CD14-positive monocyte (primary cell): ENCODE results near the gene ERFE. TPM values are rescaled to one million over a fixed set of nuclear protein-coding genes. Genes with fewer than 3 reads are reported as not detected.
A peak's percentile ranks its signal among the peaks of the same experiment; 100 is the strongest.

Experiments used
- DNase-seq, 3 donors: peaks; one replicate each; pipeline ENCODE4 v3.0.0-alpha.2; 2011 to 2022
- H2AFZ ChIP-seq: 2 replicates; pipeline ENCODE4 v1.6.0; 2012; ENCODE audit warnings: mild to moderate bottlenecking, low read depth, low read length, inconsistent platforms; ENCODE audit not compliant: insufficient read depth, poor library complexity, severe bottlenecking
- H3K27ac ChIP-seq, 2 donors: 1 replicate in 1 of 2; 2 replicates in 1 of 2; pipeline ENCODE4 v1.5.1; 2012 to 2013; ENCODE audit warnings: low read length in 2 of 2, control low read depth in 1 of 2, inconsistent platforms in 1 of 2, low read depth in 1 of 2, mild to moderate bottlenecking in 1 of 2
- H3K27me3 ChIP-seq, 2 donors: one replicate each; pipeline versions ENCODE4 v1.6.0 to v1.6.1; 2011 to 2013; ENCODE audit warnings: low read length in 2 of 2; ENCODE audit not compliant: control insufficient read depth in 2 of 2, insufficient read depth in 2 of 2
- H3K36me3 ChIP-seq, 2 donors: replicated peaks in 1 of 2; 1 replicate in 1 of 2; 2 replicates in 1 of 2; pipeline versions ENCODE4 v1.5.1 to v1.6.1; 2012 to 2013; ENCODE audit warnings: low read length in 2 of 2, control low read depth in 1 of 2, inconsistent platforms in 1 of 2, mild to moderate bottlenecking in 1 of 2; ENCODE audit not compliant: insufficient read depth in 2 of 2, control insufficient read depth in 1 of 2
- H3K4me1 ChIP-seq, 2 donors: 1 replicate in 1 of 2; 2 replicates in 1 of 2; pipeline versions ENCODE4 v1.5.1 to v1.6.1; 2012 to 2013; ENCODE audit warnings: low read length in 2 of 2, control low read depth in 1 of 2, inconsistent platforms in 1 of 2, mild to moderate bottlenecking in 1 of 2, moderate library complexity in 1 of 2; ENCODE audit not compliant: insufficient read depth in 2 of 2, control insufficient read depth in 1 of 2
- H3K4me2 ChIP-seq: replicated peaks from 2 replicates; pipeline ENCODE3; 2012; ENCODE audit warnings: low read length, moderate library complexity, mild to moderate bottlenecking; ENCODE audit not compliant: poor library complexity, severe bottlenecking; ENCODE audit errors: extremely low read depth
- H3K4me3 ChIP-seq, 3 experiments: fragments of 200-600 bp in 1 of 3; sonication (generic) in 1 of 3; replicated peaks in 1 of 3; 1 replicate in 2 of 3; 2 replicates in 1 of 3; pipeline ENCODE4 v1.5.1; 2011 to 2013; ENCODE audit warnings: low read length in 3 of 3, mild to moderate bottlenecking in 3 of 3, control low read depth in 2 of 3, low read depth in 2 of 3, inconsistent platforms in 1 of 3, moderate library complexity in 1 of 3
- H3K79me2 ChIP-seq: 2 replicates; pipeline ENCODE4 v1.6.0; 2012; ENCODE audit warnings: mild to moderate bottlenecking, control low read depth, inconsistent platforms, low read length, moderate library complexity; ENCODE audit not compliant: insufficient read depth
- H3K9ac ChIP-seq: 2 replicates; pipeline ENCODE4 v1.6.0; 2017; ENCODE audit warnings: low read length, mild to moderate bottlenecking; ENCODE audit not compliant: insufficient read depth, poor library complexity, severe bottlenecking
- H3K9me3 ChIP-seq, 2 donors: replicated peaks in 1 of 2; 1 replicate in 1 of 2; 2 replicates in 1 of 2; pipeline versions ENCODE4 v1.5.1 to v1.6.1; 2012 to 2013; ENCODE audit warnings: low read length in 2 of 2, control low read depth in 1 of 2; ENCODE audit not compliant: control insufficient read depth in 1 of 2, insufficient read depth in 1 of 2
- H4K20me1 ChIP-seq: 2 replicates; pipeline ENCODE4 v1.6.0; 2012; ENCODE audit warnings: mild to moderate bottlenecking, low read length, control low read depth, moderate library complexity; ENCODE audit not compliant: insufficient read depth
- H3K27ac Mint-ChIP-seq, 7 donors: one replicate each; pipeline ENCODE4 v1.8.0; 2020; ENCODE audit warnings: mild to moderate bottlenecking in 7 of 7, mixed read lengths in 7 of 7, moderate library complexity in 6 of 7, inconsistent platforms in 2 of 7
- H3K27me3 Mint-ChIP-seq, 3 donors: one replicate each; pipeline ENCODE4 v1.8.0; 2021 to 2022; ENCODE audit warnings: low read depth in 3 of 3, mild to moderate bottlenecking in 3 of 3, mixed read lengths in 3 of 3, moderate library complexity in 3 of 3, inconsistent platforms in 1 of 3
- H3K36me3 Mint-ChIP-seq, 2 donors: one replicate each; pipeline ENCODE4 v1.8.0; 2020; ENCODE audit warnings: mixed read lengths in 2 of 2, inconsistent platforms in 1 of 2, mild to moderate bottlenecking in 1 of 2
- H3K4me1 Mint-ChIP-seq: one replicate; pipeline ENCODE4 v1.8.0; 2020; ENCODE audit warnings: mild to moderate bottlenecking, mixed read lengths
- H3K4me3 Mint-ChIP-seq, 2 donors: one replicate each; pipeline ENCODE4 v1.8.0; 2020; ENCODE audit warnings: mild to moderate bottlenecking in 2 of 2, mixed read lengths in 2 of 2, moderate library complexity in 1 of 2
- H3K9me3 Mint-ChIP-seq, 7 donors: one replicate each; pipeline ENCODE4 v1.8.0; 2020 to 2022; ENCODE audit warnings: mixed read lengths in 7 of 7, mild to moderate bottlenecking in 6 of 7, moderate library complexity in 6 of 7, inconsistent platforms in 2 of 7
- WGBS: methylation state at CpG from one replicate; pipeline ENCODE4 v1.1.5; 2013; ENCODE audit warnings: missing lambda C conversion rate; ENCODE audit not compliant: insufficient coverage; 5-methylcytosine and 5-hydroxymethylcytosine counted together
- intact Hi-C, 2 donors: fragments of 100-400 bp; cut with micrococcal nuclease; formaldehyde crosslinking; loops; one replicate each; pipeline versions ENCODE4 v1.15.0 to v1.15.1; 2023
- polyA plus RNA-seq, 3 donors: library from polyadenylated mRNA; depleted of rRNA in 1 of 3; unstranded in 2 of 3; stranded (reverse) in 1 of 3; fragments of 300-500 nt in 2 of 3; fragments of >200 nt in 1 of 3; fragmentation: Illumina TruSeq in 2 of 3; gene quantifications; 1 replicate in 2 of 3; 2 replicates in 1 of 3; pipeline ENCODE4 v1.2.3, GENCODE V29; 2012 to 2021
- TF ChIP-seq, protein P1 (sequence below): fragments of 200-600 bp; IDR thresholded peaks from one replicate; pipeline ENCODE4 v1.8.0; 2022; ENCODE audit warnings: antibody characterized with exemption, mild to moderate bottlenecking

Gene ERFE
- polyA plus RNA-seq, 3 donors = not detected

DNA sequence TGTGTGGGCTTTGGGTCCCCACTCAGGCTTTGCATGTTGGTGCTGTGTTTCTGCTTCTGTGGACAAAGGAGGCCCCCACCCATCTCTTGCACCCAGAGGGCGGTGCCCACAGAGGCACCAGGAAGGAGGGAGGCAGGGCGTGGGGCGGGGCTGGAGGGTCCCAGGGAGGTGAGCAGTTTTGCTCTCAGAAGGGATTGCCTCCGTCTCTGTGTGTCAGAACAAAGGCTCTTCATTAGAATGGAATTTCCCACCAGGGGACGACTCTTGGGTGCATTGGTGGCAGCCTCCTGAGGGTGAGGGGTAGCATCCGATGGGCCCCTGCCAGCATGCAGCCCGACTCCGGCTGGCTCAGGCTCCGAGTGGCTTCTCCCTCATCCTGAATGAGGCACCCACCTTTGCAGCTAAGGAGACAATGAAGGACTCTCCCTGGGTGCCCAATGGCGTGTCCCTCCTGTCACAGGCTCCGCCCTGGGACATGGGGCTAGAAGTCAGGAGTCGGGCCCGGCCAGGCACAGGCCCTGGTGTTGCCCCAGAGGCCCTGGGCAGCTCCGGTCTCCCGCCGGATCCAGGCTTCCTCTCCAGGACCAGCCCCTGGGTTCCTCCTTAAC, 7.0 kb upstream of the ERFE start:
- Histone ChIP-seq H3K9me3 (no peaks in the 10 kb centered on the region), H4K20me1 (no peaks in the 10 kb centered on the region), H3K4me3 (no peak overlapping the region), H3K4me1 (no peaks in the 10 kb centered on the region), H3K27me3 (no peaks in the 10 kb centered on the region), H3K9ac (no peak overlapping the region), H3K27ac (no peak overlapping the region), H3K4me2 (no peak overlapping the region), H2AFZ (no peak overlapping the region), H3K36me3 (no peaks in the 10 kb centered on the region), H3K79me2 (no peaks in the 10 kb centered on the region)
- TF ChIP-seq, protein P1, sequence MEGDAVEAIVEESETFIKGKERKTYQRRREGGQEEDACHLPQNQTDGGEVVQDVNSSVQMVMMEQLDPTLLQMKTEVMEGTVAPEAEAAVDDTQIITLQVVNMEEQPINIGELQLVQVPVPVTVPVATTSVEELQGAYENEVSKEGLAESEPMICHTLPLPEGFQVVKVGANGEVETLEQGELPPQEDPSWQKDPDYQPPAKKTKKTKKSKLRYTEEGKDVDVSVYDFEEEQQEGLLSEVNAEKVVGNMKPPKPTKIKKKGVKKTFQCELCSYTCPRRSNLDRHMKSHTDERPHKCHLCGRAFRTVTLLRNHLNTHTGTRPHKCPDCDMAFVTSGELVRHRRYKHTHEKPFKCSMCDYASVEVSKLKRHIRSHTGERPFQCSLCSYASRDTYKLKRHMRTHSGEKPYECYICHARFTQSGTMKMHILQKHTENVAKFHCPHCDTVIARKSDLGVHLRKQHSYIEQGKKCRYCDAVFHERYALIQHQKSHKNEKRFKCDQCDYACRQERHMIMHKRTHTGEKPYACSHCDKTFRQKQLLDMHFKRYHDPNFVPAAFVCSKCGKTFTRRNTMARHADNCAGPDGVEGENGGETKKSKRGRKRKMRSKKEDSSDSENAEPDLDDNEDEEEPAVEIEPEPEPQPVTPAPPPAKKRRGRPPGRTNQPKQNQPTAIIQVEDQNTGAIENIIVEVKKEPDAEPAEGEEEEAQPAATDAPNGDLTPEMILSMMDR = no peak
- H3K4me1 Mint-ChIP-seq = no peaks in the 10 kb centered on the region
- H3K36me3 Mint-ChIP-seq = no peaks in the 10 kb centered on the region
- WGBS = 94% methylated on average over 13 of the region's 16 CpGs
- no peak overlapping the region for H3K27ac Mint-ChIP-seq
- no peak overlapping the region for H3K4me3 Mint-ChIP-seq
- DNase-seq = no peak
- intact Hi-C loops = no loop called here
- H3K9me3 Mint-ChIP-seq = peaks cover 2 to 5% (median 3%) of the 10 kb centered on the region in 7 donors
- peaks cover 1 to 2% (median 2%) of the 10 kb centered on the region in 3 donors for H3K27me3 Mint-ChIP-seq

DNA sequence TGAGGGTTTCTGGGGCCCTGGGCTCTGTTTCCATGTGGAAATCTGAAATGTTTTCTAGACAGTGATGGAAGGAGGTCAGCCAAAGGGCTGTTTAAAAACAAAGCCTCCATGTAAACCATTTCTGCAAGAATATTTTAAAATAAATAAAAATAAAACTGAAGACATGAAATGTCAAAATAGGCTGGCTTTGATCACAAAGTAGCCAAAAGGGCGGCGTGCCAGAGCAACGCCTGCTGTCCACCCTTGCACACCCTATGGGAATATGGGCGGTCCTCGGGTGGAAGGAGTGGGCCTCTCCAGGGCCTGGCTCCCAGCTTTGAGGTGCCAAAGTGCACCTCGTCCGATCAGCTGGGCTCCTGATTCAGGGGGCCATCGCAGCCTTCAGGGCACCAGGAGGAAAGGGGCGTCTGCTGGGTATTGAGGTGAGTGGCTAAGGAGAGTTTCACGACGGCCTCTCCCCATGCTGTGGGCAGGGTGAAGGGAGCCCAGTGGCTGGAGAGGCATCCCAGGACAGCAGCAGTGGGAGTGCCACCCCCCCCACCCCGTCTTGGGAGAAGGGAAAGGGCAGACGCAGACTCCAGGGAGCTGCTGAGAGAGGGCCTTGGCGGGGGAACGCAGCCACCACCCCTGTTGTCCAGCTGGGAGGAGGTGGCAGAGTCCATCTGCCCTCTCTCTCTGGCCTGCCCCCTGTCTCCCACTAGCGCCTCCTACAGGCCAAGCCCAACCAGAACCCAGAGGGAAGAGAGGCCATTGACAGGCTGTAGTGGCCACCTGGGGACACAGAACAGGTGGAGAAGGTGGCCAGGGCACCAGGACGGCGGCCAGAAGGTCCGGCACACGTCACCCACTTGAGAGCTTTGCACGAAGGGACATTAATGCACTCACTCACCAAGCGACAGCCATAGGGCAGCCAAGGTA, 5.7 kb upstream of the ERFE start:
- Histone ChIP-seq H3K9ac (no peak overlapping the region), H3K36me3 (no peaks in the 10 kb centered on the region), H3K4me3 (no peak overlapping the region), H4K20me1 (no peaks in the 10 kb centered on the region), H3K79me2 (no peaks in the 10 kb centered on the region), H3K27ac (no peak overlapping the region), H3K4me1 (no peaks in the 10 kb centered on the region), H3K9me3 (no peaks in the 10 kb centered on the region), H2AFZ (no peak overlapping the region), H3K27me3 (peaks cover 0 to 8% of the 10 kb centered on the region in 2 donors), H3K4me2 (no peak overlapping the region)
- DNase-seq = no peak
- 90% methylated on average over 17 of the region's 22 CpGs for WGBS
- TF ChIP-seq, protein P1 = peak; percentile 23
- Mint-ChIP-seq H3K27me3 (peaks cover 5 to 9% (median 8%) of the 10 kb centered on the region in 3 donors), H3K27ac (peak overlapping the region in 2 of 7 donors; percentile 11 to 60), H3K36me3 (no peaks in the 10 kb centered on the region), H3K4me1 (no peaks in the 10 kb centered on the region), H3K9me3 (peaks cover 2 to 5% (median 3%) of the 10 kb centered on the region in 7 donors), H3K4me3 (no peak overlapping the region)
- intact Hi-C loops = no loop called here
